ENCODE measurements around the gene ZFC3H1.
"Not testable (repeated sequence)": the region's sequence is repeated elsewhere in the genome, so short reads cannot be mapped to it uniquely, and the experiment has no call there.

Gene ZFC3H1

DNA sequence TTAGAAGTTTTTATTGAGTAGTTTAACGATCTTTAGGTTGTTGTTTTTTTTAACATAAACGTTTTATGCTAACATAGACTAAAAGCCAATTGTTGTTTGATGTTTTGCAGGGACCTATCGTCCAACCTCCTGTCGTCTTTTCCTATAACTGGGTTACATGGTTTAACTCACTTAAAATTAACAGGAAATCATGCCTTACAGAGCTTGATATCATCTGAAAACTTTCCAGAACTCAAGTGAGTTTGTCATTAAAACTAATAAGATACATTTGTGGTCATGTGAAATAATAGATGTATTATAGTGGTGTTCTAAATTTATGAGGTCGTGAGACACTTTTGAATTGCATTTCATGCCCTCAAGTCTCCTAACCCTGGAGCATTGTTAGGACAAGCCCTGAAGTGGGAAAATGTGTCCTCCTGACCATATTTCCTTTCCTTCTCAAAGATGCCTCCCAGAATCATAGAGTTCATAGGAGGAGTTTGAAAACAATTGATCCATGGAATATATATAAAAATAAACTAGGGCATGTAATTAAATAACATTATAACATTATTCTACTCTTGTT lies 84.9 kb downstream of the ZFC3H1 start:
- no peak for TF ChIP-seq CTCF (IDR thresholded peaks at IDR 0.05; ENCODE audit: low read depth, low read length)
- in situ Hi-C loops (cut with HindIII; ENCODE audit: low sequenced_read_pairs) = no loop called here
- no peak overlapping the region for H3K4me3 ChIP-seq (ENCODE audit: low read depth, low read length)
- DNase-seq (ENCODE audit: low read depth, low spot score) = no peak

- in situ Hi-C loops (cut with HindIII; ENCODE audit: low sequenced_read_pairs) = no loop called here
- no peak for TF ChIP-seq CTCF (IDR thresholded peaks at IDR 0.05; ENCODE audit: low read depth, low read length)
- no peak for DNase-seq (ENCODE audit: low read depth, low spot score)
- H3K4me3 ChIP-seq (ENCODE audit: low read depth, low read length) = no peak overlapping the region
These were observed 87.2 kb downstream of the ZFC3H1 start for GRCh38 chr12:71576496-71576895.

GRCh38 chr12:71569885-71570284 lies 93.8 kb downstream of the ZFC3H1 start:
- in situ Hi-C loops (cut with HindIII; ENCODE audit: low sequenced_read_pairs); DNase-seq (ENCODE audit: low read depth, low spot score); H3K4me3 ChIP-seq (ENCODE audit: low read depth, low read length): not testable (repeated sequence)

GRCh38 chr12:71567537-71567936 lies 96.1 kb downstream of the ZFC3H1 start:
- DNase-seq (ENCODE audit: low read depth, low spot score) = no peak
- TF ChIP-seq CTCF (IDR thresholded peaks at IDR 0.05; ENCODE audit: low read depth, low read length) = no peak
- in situ Hi-C loops (cut with HindIII; ENCODE audit: low sequenced_read_pairs) = no loop called here
- H3K4me3 ChIP-seq (ENCODE audit: low read depth, low read length) = no peak overlapping the region

- no peak overlapping the region for H3K4me3 ChIP-seq (ENCODE audit: low read depth, low read length)
- no peak for DNase-seq (ENCODE audit: low read depth, low spot score)
These were observed 97.0 kb downstream of the ZFC3H1 start for GRCh38 chr12:71566655-71567054.

DNA sequence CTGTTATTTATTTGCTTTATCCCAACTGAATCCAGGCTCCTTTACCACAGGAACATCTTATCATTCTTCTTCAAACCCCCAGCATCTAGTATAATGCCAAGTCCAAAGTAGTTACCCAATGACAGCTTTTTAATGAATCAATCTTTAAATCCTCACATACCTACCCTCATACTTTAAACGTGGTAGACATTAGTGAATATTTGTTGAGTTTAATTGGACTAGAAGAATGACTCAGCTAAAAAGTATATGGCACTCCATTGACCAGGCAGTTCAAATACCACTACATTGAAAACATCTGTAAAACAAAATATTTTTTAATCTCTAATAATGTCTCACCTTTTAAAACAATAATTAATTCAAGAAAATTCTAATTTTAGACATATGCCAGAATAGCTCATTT lies 98.1 kb downstream of the ZFC3H1 start:
- DNase-seq (ENCODE audit: low read depth, low spot score) = no peak
- TF ChIP-seq CTCF (IDR thresholded peaks at IDR 0.05; ENCODE audit: low read depth, low read length) = no peak
- in situ Hi-C loops (cut with HindIII; ENCODE audit: low sequenced_read_pairs) = no loop called here
- no peak overlapping the region for H3K4me3 ChIP-seq (ENCODE audit: low read depth, low read length)

More at GRCh38 chr12:71566655-71567054, 97.0 kb downstream of the ZFC3H1 start:
- TF ChIP-seq CTCF (IDR thresholded peaks at IDR 0.05; ENCODE audit: low read depth, low read length) = no peak
- in situ Hi-C loops (cut with HindIII; ENCODE audit: low sequenced_read_pairs) = no loop called here

DNA sequence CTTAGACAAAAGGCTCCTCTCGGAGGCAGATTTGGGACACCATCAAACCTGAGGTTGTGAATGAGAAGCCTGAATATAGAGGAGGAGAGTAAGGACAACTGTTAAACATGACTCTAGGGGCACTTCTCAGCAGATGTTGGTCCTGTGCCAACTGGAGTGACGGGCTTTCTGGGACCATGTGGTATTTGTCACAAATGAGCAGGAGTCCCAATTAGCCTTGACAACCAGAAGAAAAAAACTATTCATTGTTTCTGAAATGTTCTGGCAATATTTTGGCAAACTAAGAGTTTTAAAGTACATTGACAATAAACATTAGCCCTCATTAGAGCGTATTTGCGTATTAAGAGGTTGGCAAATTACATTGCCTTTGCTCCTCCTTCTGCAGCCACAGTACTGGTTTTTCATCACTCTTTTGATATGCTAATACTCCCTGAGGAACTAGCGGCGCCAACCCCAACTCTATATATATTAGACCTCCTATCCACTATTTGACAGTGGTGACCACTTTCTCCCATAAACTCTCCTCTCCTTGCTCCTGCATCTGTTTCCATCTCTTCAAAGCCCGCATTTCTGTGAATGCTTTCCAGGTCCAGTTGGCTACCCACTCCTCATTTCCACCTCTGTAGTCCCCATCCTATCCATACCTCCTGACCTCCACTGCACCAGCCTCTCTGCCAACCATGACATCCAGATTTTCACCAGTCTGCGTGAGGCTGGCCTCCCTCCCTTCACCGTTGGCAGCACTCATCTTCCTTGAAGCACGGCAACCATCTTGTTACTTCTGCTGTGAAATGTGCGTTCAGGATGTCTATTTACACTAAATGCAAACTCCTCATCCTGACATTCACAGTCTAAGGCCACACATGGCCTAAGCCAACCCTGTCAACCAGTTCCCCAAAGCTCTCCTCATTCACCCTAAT lies 100.7 kb downstream of the ZFC3H1 start:
- in situ Hi-C loops (cut with HindIII; ENCODE audit: low sequenced_read_pairs) = no loop called here
- H3K4me3 ChIP-seq (ENCODE audit: low read depth, low read length) = no peak overlapping the region
- no peak for TF ChIP-seq CTCF (IDR thresholded peaks at IDR 0.05; ENCODE audit: low read depth, low read length)
- no peak for DNase-seq (ENCODE audit: low read depth, low spot score)
